HFF-Myc (cell line): ENCODE results near the gene PALM2AKAP2.
A peak's percentile ranks its signal among the peaks of the same experiment; 100 is the strongest.

Experiments
- DNase-seq: peaks from one replicate; pipeline ENCODE4 v3.0.0-alpha.2; 2011; ENCODE audit warnings: low read depth; ENCODE audit errors: extremely low read depth
- H3K4me3 ChIP-seq: replicated peaks from 2 replicates; pipeline ENCODE4 v1.5.1; 2011; ENCODE audit warnings: low read depth, mild to moderate bottlenecking, control low read depth, low read length
- CTCF ChIP-seq: IDR thresholded peaks from 2 replicates; pipeline ENCODE4 v1.5.1; 2012; ENCODE audit warnings: mild to moderate bottlenecking, low read depth, low read length, control low read depth; ENCODE audit errors: missing control alignments

The PALM2AKAP2 gene

GRCh38 chr9:109797509-109797908 lies 17.5 kb downstream of the PALM2AKAP2 start:
- no peak overlapping the region for H3K4me3 ChIP-seq
- TF ChIP-seq CTCF, result no peak
- DNase-seq, result no peak

DNA sequence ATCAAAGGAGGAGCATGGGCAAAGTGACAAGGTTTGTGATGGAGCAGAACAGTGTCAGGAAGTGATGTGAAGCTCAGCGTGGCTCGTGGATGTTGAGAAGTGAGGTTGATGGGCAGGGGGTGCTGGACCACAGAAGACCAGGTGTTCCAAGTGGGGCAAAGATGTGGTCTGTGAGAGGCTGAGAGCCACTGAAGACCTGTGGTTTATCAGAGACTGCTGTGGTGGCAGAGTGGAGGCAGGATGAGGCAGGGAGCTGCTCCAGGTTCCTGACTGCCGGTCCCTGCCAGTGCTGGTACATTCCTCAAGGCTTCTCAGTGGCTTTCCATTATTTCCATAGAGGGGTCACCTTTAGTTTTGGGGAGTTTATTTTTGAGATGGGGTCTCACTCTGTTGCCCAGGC lies 19.1 kb downstream of the PALM2AKAP2 start:
- no peak overlapping the region for H3K4me3 ChIP-seq
- DNase-seq, result no peak
- no peak for TF ChIP-seq CTCF

GRCh38 chr9:109799792-109800191 lies 19.8 kb downstream of the PALM2AKAP2 start:
- DNase-seq, result peak; percentile 41
- TF ChIP-seq CTCF, result no peak
- no peak overlapping the region for H3K4me3 ChIP-seq

- no peak for DNase-seq
- no peak for TF ChIP-seq CTCF
- no peak overlapping the region for H3K4me3 ChIP-seq
Observed at GRCh38 chr9:109801484-109801883, 21.5 kb downstream of the PALM2AKAP2 start.

DNA sequence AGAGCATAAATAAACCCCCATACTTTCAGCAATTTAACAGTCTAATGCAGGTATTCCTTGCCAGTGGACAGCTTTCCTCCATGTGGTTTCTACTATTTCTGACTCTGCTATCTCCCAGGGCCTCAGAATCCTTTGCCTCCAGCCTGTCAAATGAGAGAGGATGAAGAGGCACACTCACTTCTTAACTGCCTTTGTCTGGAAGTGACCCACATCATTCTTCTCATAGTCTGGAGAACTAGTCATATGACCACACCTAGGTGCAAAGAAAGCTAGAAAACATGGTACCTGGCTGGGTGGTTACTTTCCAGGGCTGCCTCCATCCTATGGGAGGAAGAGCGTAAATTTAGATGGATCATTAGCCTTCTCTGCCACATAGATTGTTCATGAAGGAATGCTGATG lies 22.5 kb downstream of the PALM2AKAP2 start:
- no peak overlapping the region for H3K4me3 ChIP-seq
- no peak for TF ChIP-seq CTCF
- no peak for DNase-seq

GRCh38 chr9:109805050-109805449 lies 25.1 kb downstream of the PALM2AKAP2 start:
- DNase-seq, result no peak
- no peak for TF ChIP-seq CTCF
- no peak overlapping the region for H3K4me3 ChIP-seq

DNA sequence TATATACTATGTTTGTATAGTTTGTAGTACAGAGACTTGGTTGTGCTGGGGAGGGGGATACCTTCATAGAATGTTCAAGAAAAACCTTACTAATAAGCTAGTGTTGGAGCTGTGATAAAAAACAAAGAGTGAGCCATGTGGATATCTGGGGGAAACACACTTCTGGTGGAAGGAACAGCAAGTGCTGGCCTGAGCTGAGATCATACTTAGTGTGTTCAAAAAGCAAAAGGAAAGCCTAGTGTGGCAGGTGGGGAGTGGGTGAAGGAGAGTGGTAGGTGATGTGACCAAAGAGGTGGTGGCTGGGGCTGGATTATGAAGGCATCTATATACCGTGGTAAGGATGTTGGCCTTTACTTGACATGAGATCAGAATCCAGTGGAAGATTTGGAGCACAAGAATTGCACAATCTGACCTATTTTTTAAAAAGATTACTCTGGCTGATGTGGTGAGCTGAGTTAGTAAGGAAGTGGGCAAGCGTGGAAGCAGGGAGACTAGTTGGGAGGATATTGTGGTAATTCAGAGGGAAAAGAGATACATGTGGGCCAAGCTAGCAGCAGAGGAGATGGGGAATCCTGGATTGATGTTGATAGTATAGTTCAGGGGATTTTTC lies 26.6 kb downstream of the PALM2AKAP2 start:
- DNase-seq, result no peak
- no peak for TF ChIP-seq CTCF
- no peak overlapping the region for H3K4me3 ChIP-seq
